C4-2B (cell line): ENCODE measurements around the gene C6orf89.

Source experiments
- H3K27ac ChIP-seq: fragments of 450-650 bp; 2 replicates; pipeline ENCODE4 v1.5.1; 2017
- CTCF ChIP-seq: fragments of 450-650 bp; conservative IDR thresholded peaks from 2 replicates; pipeline ENCODE4 v1.5.1; 2017; ENCODE audit warnings: mild to moderate bottlenecking
- ZFX ChIP-seq: fragments of 450-650 bp; IDR thresholded peaks from 2 replicates; pipeline ENCODE4 v1.6.1; 2017

The C6orf89 gene

GRCh38 chr6:36976007-36976264, 90.2 kb downstream of the C6orf89 start:
- no peak overlapping the region for H3K27ac ChIP-seq
- no peak for TF ChIP-seq CTCF

- no peak overlapping the region for H3K27ac ChIP-seq
- TF ChIP-seq ZFX (no peak), CTCF (no peak)
Observed at GRCh38 chr6:36976509-36976908, 90.8 kb downstream of the C6orf89 start.

- TF ChIP-seq CTCF (no peak), ZFX (no peak)
- no peak overlapping the region for H3K27ac ChIP-seq
Observed at GRCh38 chr6:36976931-36977330, 91.2 kb downstream of the C6orf89 start.

GRCh38 chr6:36977470-36977941, 91.8 kb downstream of the C6orf89 start:
- TF ChIP-seq ZFX, result no peak
- TF ChIP-seq CTCF, result no peak; the same call in 1 of the 2 replicates
- H3K27ac ChIP-seq, result no peak overlapping the region
